Mucosa of stomach (tissue), 1 donor: ENCODE data around the gene GALT.
A peak's percentile ranks its signal among the peaks of the same experiment; 100 is the strongest.

ENCODE experiments used
- H3K27me3 ChIP-seq: one replicate; pipeline ENCODE4 v1.7.0; 2013; ENCODE audit warnings: mild to moderate bottlenecking, low read length; ENCODE audit not compliant: control insufficient read depth, insufficient read depth
- H3K36me3 ChIP-seq: one replicate; pipeline ENCODE4 v1.7.0; 2013; ENCODE audit warnings: low read length; ENCODE audit not compliant: control insufficient read depth, insufficient read depth
- H3K4me1 ChIP-seq: one replicate; pipeline ENCODE4 v1.7.0; 2013; ENCODE audit warnings: mild to moderate bottlenecking, low read length; ENCODE audit not compliant: control insufficient read depth, insufficient read depth
- H3K4me3 ChIP-seq: one replicate; pipeline ENCODE4 v1.7.0; 2013; ENCODE audit warnings: low read length
- H3K9ac ChIP-seq: one replicate; pipeline ENCODE4 v1.7.0; 2013; ENCODE audit warnings: mild to moderate bottlenecking, low read length, moderate library complexity
- H3K9me3 ChIP-seq: one replicate; pipeline ENCODE4 v1.7.0; 2013; ENCODE audit warnings: mild to moderate bottlenecking, low read length, moderate library complexity; ENCODE audit not compliant: control insufficient read depth
- donor health status: Pancreatic carcinoma.

The GALT gene

DNA sequence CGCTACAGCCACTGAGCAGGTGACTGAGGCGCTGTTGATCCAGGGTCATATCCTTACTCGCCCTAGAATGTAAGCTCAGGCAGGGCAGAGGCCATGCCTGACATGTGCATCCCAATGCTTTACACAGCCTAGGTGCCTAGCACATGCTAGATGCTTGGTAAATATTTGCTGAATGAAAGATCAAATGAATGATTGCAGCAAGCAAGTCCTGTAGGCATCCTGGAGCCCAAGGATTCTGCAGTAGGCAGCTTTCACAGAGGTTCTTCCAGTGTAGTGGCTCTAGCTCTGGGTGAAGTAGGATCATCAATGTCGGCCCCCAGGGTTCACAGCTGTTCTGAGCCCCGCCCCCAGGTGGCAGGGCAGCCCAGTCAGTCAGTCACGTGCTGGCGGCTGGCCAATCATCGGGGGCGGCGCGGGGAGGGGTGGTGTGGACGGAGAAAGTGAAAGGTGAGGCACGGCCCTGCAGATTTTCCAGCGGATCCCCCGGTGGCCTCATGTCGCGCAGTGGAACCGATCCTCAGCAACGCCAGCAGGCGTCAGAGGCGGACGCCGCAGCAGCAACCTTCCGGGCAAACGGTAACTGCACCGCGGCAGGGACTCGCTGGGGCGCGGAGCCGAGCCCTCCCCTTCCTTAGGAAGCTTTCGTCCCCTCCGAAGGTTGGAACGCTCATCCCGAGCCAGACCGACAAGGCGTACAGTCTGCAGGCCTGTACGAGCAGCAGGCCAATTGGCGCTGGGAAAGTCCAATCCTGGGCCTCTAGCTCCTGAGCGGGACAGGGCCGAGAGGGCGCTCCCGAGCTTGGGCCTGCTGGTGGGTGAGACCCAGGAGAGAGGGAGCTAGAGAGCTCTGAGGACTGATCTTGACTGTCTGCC lies at the start of gene GALT:
TSS of gene GALT (plus strand) at position 465 of the 873 bp plus-strand sequence. CDS start at position 495, 30 bp downstream.
- H3K4me1 ChIP-seq: peaks cover 27% of the 10 kb centered on the region
- peak within 1 kb of the TSS; percentile 94 for H3K4me3 ChIP-seq
- H3K9me3 ChIP-seq: no peaks in the 10 kb centered on the region
- H3K27me3 ChIP-seq: no peaks in the 10 kb centered on the region
- H3K9ac ChIP-seq: peak within 1 kb of the TSS; percentile 73
- peaks cover 11% of the 10 kb centered on the region for H3K36me3 ChIP-seq

DNA sequence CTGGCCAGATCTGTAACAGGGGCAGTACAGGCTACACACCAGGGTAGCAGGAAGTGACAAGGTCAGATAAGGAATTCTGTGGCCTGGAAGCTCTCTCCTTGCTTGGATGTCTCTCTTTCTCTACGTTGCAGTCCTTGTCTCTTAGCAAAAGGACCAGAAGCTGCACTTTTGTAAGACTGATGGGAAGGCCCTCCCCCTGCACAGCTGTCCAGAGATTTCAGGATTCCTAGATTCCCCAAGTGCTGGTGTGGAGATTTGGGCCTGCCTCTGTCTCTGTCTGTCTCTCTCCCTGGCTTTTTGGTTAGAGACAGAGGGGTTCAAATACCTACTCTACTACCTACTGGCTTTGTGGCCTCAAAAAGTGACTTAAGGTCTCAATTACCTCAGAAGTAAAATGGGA lies 46.9 kb upstream of the GALT start:
- H3K27me3 ChIP-seq: peaks cover 2% of the 10 kb centered on the region
- H3K4me1 ChIP-seq: no peaks in the 10 kb centered on the region
- H3K36me3 ChIP-seq: no peaks in the 10 kb centered on the region
- no peak overlapping the region for H3K4me3 ChIP-seq
- no peaks in the 10 kb centered on the region for H3K9me3 ChIP-seq
- H3K9ac ChIP-seq: no peak overlapping the region

DNA sequence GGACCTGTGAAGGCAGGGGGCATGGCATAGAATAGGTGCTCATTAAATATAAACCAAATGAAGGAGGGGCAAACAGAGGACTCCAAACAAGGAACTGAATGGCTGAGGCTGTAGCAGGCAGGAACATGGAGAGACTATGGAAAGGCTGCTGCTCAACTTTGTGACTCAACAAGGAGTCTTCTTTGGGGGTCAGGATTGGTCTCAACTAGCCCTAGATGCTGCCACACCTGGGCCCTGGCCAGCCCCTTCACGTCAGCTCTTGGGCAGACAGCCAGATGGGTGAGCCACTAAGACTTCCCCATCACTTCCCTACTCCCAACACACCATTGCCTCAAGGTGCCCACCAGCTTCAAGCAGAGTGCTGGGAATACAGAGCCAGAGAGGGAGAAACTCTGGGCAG lies 45.6 kb upstream of the GALT start:
- Histone ChIP-seq H3K4me3 (no peak overlapping the region), H3K9ac (no peak overlapping the region), H3K27me3 (peaks cover 2% of the 10 kb centered on the region), H3K9me3 (no peaks in the 10 kb centered on the region), H3K4me1 (no peaks in the 10 kb centered on the region), H3K36me3 (no peaks in the 10 kb centered on the region)

DNA sequence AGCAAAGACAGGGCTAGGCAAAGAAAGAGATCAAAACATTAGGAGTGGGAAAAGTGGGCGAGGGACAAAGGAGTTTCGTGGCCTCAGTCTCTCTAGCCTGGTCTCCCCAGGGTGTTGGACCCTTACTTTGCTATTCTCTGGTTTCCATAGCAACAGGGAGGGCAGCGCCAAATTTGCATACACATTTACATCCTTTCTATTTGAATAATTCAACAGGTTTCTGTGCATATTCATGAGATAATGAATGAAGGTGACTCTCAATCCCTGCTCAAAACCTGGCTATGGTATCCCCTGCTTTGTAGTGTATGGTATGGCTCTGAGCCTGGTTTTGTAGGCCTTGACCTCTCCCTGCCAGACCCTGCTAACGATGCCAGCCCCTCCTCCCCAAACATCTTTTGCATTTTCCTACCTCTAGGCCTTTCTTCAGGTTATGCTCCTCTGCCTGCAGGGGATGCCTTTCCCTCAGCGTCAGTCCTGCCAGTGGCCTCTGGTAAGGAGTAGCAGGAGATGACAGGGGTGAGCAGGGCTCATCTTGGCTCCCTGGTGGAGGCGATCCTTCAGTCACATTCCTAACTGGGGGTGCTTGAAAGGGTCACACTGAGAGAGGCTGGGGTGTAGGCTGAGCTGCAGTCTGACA lies 44.4 kb upstream of the GALT start:
- no peak overlapping the region for H3K4me3 ChIP-seq
- no peaks in the 10 kb centered on the region for H3K27me3 ChIP-seq
- no peaks in the 10 kb centered on the region for H3K36me3 ChIP-seq
- no peak overlapping the region for H3K9ac ChIP-seq
- no peaks in the 10 kb centered on the region for H3K9me3 ChIP-seq
- H3K4me1 ChIP-seq: no peaks in the 10 kb centered on the region

DNA sequence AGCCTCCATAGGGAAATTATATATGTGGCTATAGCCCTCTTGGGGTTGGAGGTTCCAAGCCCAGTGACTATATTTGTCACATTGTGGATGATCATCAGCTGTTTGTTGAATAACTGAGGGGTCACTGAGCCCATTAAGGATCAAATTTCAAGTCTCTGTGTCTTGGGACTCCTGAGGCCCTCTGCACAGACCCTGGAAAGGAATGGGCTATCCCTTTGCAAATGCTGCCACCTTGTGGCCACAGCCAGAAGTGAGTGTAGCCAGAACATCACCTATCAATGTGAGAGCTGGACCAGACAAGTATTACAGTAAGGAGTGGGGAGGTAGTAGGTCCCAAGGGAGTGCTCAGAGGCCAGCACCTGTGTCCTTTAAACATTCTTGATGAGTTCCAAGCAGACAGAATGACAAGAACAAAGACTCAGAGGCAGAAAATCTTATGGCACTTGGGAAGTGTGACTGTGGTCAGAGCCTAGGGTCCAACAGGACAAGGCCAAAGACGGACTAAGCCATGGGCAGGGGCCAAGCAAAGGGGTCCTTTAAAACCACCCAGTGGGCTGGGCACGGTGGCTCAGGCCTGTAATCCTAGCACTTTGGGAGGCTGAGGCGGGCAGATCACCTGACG lies 42.8 kb upstream of the GALT start:
- Histone ChIP-seq H3K27me3 (no peaks in the 10 kb centered on the region), H3K4me3 (no peak overlapping the region), H3K9ac (no peak overlapping the region), H3K4me1 (no peaks in the 10 kb centered on the region), H3K9me3 (no peaks in the 10 kb centered on the region), H3K36me3 (no peaks in the 10 kb centered on the region)

DNA sequence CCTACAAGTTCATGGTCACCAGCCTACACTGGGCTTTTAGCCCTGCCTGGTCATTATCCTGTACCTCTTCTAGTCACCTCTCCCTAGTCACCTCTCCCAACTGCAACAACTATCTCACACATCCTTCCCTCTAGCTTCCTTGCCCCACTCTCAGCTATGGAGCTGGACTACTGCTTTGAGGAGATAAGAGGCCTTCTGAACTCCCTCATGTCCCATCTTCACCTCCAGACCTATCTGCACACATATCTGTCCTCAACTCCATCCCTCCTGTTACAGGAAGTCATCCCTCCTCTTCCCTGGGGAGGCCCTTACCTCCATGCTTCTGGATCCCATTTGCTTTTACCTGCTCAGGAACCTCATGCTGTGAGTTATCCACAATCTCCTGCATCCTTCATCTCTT lies 40.3 kb upstream of the GALT start:
- Histone ChIP-seq H3K4me1 (peaks cover 6% of the 10 kb centered on the region), H3K9me3 (no peaks in the 10 kb centered on the region), H3K36me3 (no peaks in the 10 kb centered on the region)

DNA sequence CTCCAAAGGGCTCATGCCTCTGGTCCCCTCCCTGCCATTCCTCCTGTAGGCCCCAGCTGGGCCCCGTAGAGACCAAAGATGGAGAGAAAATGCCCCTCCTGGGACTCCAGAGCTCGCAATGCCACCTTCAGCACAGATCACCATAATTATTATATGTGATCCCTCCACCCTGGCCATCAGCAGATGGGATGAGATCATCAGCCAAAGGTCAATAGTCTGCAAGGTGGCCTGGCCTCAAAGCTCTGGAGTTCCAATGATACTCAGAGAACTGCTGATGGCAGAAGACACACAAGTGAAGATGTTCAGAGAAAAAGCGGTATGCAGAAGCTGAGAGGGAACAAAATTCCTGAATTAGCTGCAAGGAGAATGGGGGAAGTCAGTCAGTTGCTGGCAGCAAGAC lies 39.6 kb upstream of the GALT start:
- Histone ChIP-seq H3K9ac (no peak overlapping the region), H3K4me3 (no peak overlapping the region), H3K4me1 (peaks cover 8% of the 10 kb centered on the region), H3K9me3 (no peaks in the 10 kb centered on the region), H3K36me3 (no peaks in the 10 kb centered on the region), H3K27me3 (no peaks in the 10 kb centered on the region)

More for the DNA sequence above, 40.3 kb upstream of the GALT start:
- Histone ChIP-seq H3K9ac (no peak overlapping the region), H3K4me3 (no peak overlapping the region), H3K27me3 (no peaks in the 10 kb centered on the region)

DNA sequence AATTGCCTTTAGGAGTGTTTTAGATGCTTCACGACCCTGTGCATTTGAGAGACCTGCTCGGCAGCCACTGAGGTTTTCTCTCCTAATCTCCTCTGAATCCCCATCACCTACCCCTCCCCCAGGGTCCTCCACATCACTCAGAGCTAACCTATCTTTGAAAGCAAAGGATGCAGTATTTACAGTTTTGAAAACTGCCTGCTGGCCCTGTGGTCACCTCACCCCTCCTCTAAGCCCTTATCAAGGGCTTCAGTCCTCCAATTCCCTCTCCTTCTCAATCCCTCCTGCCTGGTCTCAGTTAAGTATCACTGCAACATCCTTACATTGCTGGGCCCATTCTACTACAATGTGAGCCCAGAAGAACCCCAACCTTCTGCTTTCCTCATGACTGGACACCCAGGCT lies 39.1 kb upstream of the GALT start:
- Histone ChIP-seq H3K4me1 (peaks cover 9% of the 10 kb centered on the region), H3K4me3 (no peak overlapping the region), H3K27me3 (no peaks in the 10 kb centered on the region), H3K9me3 (no peaks in the 10 kb centered on the region), H3K36me3 (no peaks in the 10 kb centered on the region), H3K9ac (no peak overlapping the region)

DNA sequence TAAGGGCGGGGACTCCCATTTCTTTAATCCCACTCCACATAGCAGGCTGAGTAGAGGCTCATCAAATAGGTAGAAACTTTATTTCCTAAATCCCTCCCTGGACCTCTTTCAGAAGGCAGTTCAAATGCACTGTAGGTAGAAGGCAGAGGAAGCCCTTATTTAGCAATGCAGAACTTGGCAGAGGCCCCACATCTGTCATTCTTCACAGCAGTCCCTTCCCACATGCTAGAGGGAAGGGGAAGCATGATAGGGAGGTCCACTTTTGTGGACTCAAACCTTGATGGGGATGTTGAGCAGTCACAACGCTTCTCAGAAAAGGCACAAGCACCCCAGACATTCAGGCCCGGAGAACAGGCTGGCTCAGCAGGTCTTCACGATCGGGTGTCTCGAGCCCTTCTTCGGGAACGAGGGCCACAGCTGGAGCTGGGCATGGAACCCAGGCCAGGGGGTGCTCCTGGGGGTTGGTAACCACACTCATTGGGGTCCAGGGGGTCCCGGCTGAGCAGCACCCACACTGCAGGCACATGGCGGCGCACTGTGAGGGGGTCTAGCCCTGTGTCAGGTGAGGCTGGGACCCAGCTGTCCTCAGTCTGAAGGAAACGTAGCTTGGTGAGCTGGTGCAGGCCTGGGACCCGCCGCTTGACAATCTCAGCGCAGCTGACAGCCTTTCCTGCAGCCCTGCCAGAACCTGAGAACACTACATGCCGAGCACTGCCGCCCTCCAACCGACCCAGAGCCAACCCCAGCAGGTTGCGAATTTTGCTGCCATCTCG lies 35.9 kb upstream of the GALT start:
- Histone ChIP-seq H3K27me3 (no peaks in the 10 kb centered on the region), H3K9ac (no peak overlapping the region), H3K4me3 (no peak overlapping the region)

DNA sequence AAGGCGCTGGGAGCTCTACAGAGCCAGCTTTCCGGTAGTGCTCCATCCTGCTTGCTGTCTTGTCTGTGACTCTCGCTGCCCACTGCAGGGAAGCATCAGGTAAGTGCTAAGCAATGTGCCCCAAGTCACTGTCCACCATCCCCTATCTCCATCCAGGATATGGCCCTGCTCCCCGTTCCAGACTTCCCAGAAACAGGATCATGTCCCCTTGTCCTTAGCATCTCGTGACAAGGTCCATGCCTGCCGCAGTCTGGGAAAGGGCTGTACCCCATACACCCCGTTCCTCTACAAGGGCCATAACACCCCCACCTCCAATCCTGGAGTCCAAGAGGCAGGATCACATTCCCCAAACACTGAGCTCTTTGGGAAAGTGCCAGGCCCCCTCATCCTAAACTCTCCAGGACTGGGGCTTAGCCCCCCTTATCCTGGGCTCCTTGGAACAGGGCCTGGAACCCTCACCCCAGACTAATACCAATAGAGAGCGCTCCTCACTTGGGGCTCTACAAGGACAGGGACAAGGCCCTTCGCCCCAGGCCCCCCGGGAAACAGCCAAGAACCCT lies 35.1 kb upstream of the GALT start:
- H3K4me1 ChIP-seq: peaks cover 17% of the 10 kb centered on the region
- peak overlapping the region; percentile 48 for H3K4me3 ChIP-seq
- no peaks in the 10 kb centered on the region for H3K36me3 ChIP-seq
- no peaks in the 10 kb centered on the region for H3K9me3 ChIP-seq
- H3K27me3 ChIP-seq: no peaks in the 10 kb centered on the region
- peak overlapping the region; percentile 90 for H3K9ac ChIP-seq

More for the DNA sequence above, 35.9 kb upstream of the GALT start:
- H3K9me3 ChIP-seq: no peaks in the 10 kb centered on the region
- peaks cover 17% of the 10 kb centered on the region for H3K4me1 ChIP-seq
- H3K36me3 ChIP-seq: no peaks in the 10 kb centered on the region
